NCI-H82 treated with DMSO at 0.1 percent for 48 hours (cell line): ENCODE data around the gene ERBB3.

Experiments
- DNase-seq: peaks from one replicate; lab custom pipeline; 2025; ENCODE audit not compliant: unreplicated experiment; lab: John Stamatoyannopoulos, UW

Gene ERBB3

GRCh38 chr12:56078931-56079722 is 838 bp upstream of the ERBB3 start:
- DNase-seq = peak; percentile 60

- no peak for DNase-seq
Measured at GRCh38 chr12:56080556-56081138, 682 bp downstream of the ERBB3 start.

- DNase-seq = no peak
Measured at GRCh38 chr12:56081393-56082347, 1.7 kb downstream of the ERBB3 start.

- no peak for DNase-seq
Measured at GRCh38 chr12:56082382-56082781, 2.4 kb downstream of the ERBB3 start.

GRCh38 chr12:56082967-56083366 is 3.0 kb downstream of the ERBB3 start:
- DNase-seq = no peak

- no peak for DNase-seq
Measured at GRCh38 chr12:56084958-56085543, 5.1 kb downstream of the ERBB3 start.

- no peak for DNase-seq
Measured at GRCh38 chr12:56086096-56086495, 6.1 kb downstream of the ERBB3 start.

- no peak for DNase-seq
Measured at GRCh38 chr12:56086608-56087007, 6.6 kb downstream of the ERBB3 start.

- no peak for DNase-seq
Measured at GRCh38 chr12:56087220-56087619, 7.3 kb downstream of the ERBB3 start.

- DNase-seq = no peak
Measured at GRCh38 chr12:56097738-56098137, 17.8 kb downstream of the ERBB3 start.

GRCh38 chr12:56098592-56098991 is 18.6 kb downstream of the ERBB3 start:
- DNase-seq = no peak

- DNase-seq = no peak
Measured at GRCh38 chr12:56099787-56100186, 19.8 kb downstream of the ERBB3 start.

- DNase-seq = no peak
Measured at GRCh38 chr12:56101045-56101444, 21.1 kb downstream of the ERBB3 start.

GRCh38 chr12:56102683-56103065 is 22.7 kb downstream of the ERBB3 start:
- DNase-seq = no peak

GRCh38 chr12:56103066-56103711 is 23.2 kb downstream of the ERBB3 start:
- no peak for DNase-seq

GRCh38 chr12:56103823-56104108 is 23.8 kb downstream of the ERBB3 start:
- DNase-seq = no peak

- DNase-seq = peak; percentile 95
Measured at GRCh38 chr12:56104109-56104814, 24.3 kb downstream of the ERBB3 start, which contains the start of gene PA2G4. TSS of gene PA2G4 (plus strand) at chr12:56104559. CDS start at chr12:56104738, 179 bp downstream.

GRCh38 chr12:56104815-56105608 is 25.0 kb downstream of the ERBB3 start:
- DNase-seq = no peak

GRCh38 chr12:56105609-56105902 is 25.6 kb downstream of the ERBB3 start:
- DNase-seq = no peak

- no peak for DNase-seq
Measured at GRCh38 chr12:56107242-56107641, 27.3 kb downstream of the ERBB3 start.
